Measurements from ENCODE around the gene RBM17.

DNA sequence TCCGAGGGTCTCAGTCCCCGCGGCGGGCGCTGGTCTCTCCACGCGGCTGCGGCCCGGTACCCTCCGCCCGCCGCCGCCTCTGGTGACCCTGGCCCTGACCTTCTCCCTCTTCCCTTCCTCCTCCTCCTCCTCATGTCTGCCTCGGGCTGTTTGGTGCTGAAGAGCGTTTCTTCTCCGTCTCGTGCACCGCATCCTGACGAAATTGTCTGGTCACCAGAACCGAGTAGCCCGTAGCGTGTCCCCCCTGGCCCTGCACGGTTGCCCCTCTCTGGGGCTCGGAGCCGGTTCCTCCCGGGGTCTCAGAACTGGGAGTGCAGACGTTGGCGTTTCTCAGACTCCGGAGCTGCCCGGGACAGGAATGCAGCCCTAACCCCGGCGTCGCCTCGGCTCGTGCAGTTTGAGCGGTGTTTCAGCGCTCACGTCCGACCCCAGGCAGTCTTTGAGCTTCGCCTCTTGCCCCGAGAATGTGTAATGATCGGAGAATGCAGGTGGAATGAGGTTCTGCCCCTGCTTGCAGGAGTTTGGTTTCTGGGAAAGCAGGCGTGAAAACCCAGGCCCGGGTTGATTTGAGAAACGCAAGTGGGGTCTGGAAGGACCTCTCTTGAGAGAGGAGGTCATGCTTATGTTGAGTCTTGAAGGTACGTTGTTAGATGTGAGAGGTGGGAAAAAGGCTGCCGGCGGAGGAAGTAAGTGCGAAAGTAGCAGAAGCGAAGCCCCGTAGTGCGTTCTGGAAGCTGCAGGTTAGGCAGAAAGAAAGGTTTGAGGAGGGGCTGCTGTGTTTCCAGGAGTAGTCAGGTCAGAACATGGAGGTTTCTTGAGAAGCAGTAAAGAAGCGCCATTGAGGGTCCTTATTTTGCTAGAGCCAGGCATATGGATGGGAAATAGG is 743 bp downstream of the RBM17 start:
- no peak for TF ChIP-seq POLR2AphosphoS5 (IDR thresholded peaks at IDR 0.05; ENCODE audit: borderline replicate concordance, low read depth, low read length)
- TF ChIP-seq EZH2 (IDR thresholded peaks at IDR 0.05) = no peak
- no peak for TF ChIP-seq FOXP2 (optimal IDR thresholded peaks at IDR 0.05; ENCODE audit: control extremely low read depth, extremely low read length, insufficient read depth)

All from SK-N-MC (cell line).